BE2C (cell line): Measurements from ENCODE around the gene PLA2G4D.

Experiments used
- DNase-seq: peaks from one replicate; pipeline ENCODE4 v3.0.0-alpha.2; 2020
- H3K27me3 ChIP-seq: fragments of 250-450 bp; sonication (Bioruptor Pico); 2 replicates; pipeline ENCODE4 v1.5.1; 2020; ENCODE audit warnings: mild to moderate bottlenecking
- H3K36me3 ChIP-seq: fragments of 250-450 bp; sonication (Bioruptor Pico); 2 replicates; pipeline ENCODE4 v1.5.1; 2020; ENCODE audit warnings: mild to moderate bottlenecking
- H3K4me1 ChIP-seq: fragments of 250-450 bp; sonication (Bioruptor Pico); 2 replicates; pipeline ENCODE4 v1.5.1; 2020
- H3K4me3 ChIP-seq: 2 replicates; pipeline ENCODE4 v1.5.1; 2011; ENCODE audit warnings: low read depth, low read length
- H3K9me3 ChIP-seq: fragments of 250-450 bp; sonication (Bioruptor Pico); 2 replicates; pipeline ENCODE4 v1.5.1; 2020
- CTCF ChIP-seq: IDR thresholded peaks from 2 replicates; pipeline ENCODE4 v1.5.1; 2012; ENCODE audit warnings: mild to moderate bottlenecking, low read depth, low read length

Gene PLA2G4D

GRCh38 chr15:42130246-42130986 lies 36.1 kb upstream of the PLA2G4D start:
- Histone ChIP-seq H3K36me3 (no peaks in the 10 kb centered on the region), H3K4me3 (no peak overlapping the region), H3K27me3 (no peaks in the 10 kb centered on the region), H3K4me1 (no peaks in the 10 kb centered on the region; the same call in 1 of the 2 replicates), H3K9me3 (no peaks in the 10 kb centered on the region)
- DNase-seq = no peak
- TF ChIP-seq CTCF = no peak

- no peak for TF ChIP-seq CTCF
- H3K9me3 ChIP-seq = no peaks in the 10 kb centered on the region
- no peaks in the 10 kb centered on the region for H3K27me3 ChIP-seq
- H3K4me1 ChIP-seq = no peaks in the 10 kb centered on the region; the same call in 1 of the 2 replicates
- no peak for DNase-seq
- H3K36me3 ChIP-seq = no peaks in the 10 kb centered on the region
- no peak overlapping the region for H3K4me3 ChIP-seq
Measured at GRCh38 chr15:42129364-42129763, 35.0 kb upstream of the PLA2G4D start.

- Histone ChIP-seq H3K27me3 (no peaks in the 10 kb centered on the region), H3K36me3 (no peaks in the 10 kb centered on the region), H3K4me3 (no peak overlapping the region), H3K4me1 (no peaks in the 10 kb centered on the region; the same call in 1 of the 2 replicates), H3K9me3 (no peaks in the 10 kb centered on the region)
- DNase-seq = no peak
- TF ChIP-seq CTCF = no peak
Measured at GRCh38 chr15:42128476-42128875, 34.1 kb upstream of the PLA2G4D start.

GRCh38 chr15:42123546-42123945 lies 29.2 kb upstream of the PLA2G4D start:
- peaks cover 10% of the 10 kb centered on the region for H3K4me1 ChIP-seq
- DNase-seq = no peak
- H3K27me3 ChIP-seq = no peaks in the 10 kb centered on the region
- no peak for TF ChIP-seq CTCF
- no peaks in the 10 kb centered on the region for H3K36me3 ChIP-seq
- no peak overlapping the region for H3K4me3 ChIP-seq
- no peaks in the 10 kb centered on the region for H3K9me3 ChIP-seq

GRCh38 chr15:42121682-42122081 lies 27.3 kb upstream of the PLA2G4D start:
- no peaks in the 10 kb centered on the region for H3K36me3 ChIP-seq
- no peak overlapping the region for H3K4me3 ChIP-seq
- no peaks in the 10 kb centered on the region for H3K9me3 ChIP-seq
- no peaks in the 10 kb centered on the region for H3K27me3 ChIP-seq
- no peak for TF ChIP-seq CTCF
- DNase-seq = no peak
- peaks cover 10% of the 10 kb centered on the region for H3K4me1 ChIP-seq

GRCh38 chr15:42121021-42121420 lies 26.7 kb upstream of the PLA2G4D start:
- peaks cover 10% of the 10 kb centered on the region for H3K4me1 ChIP-seq
- no peaks in the 10 kb centered on the region for H3K36me3 ChIP-seq
- no peak for DNase-seq
- no peaks in the 10 kb centered on the region for H3K9me3 ChIP-seq
- H3K4me3 ChIP-seq = no peak overlapping the region
- H3K27me3 ChIP-seq = no peaks in the 10 kb centered on the region
- TF ChIP-seq CTCF = no peak
